Measurements from ENCODE around the gene MOCS3. TPM values are rescaled to one million over a fixed set of nuclear protein-coding genes. Genes with fewer than 3 reads are reported as not detected.

The MOCS3 gene
- total RNA-seq, 1 experiment from 2014 or later = 6.0 TPM

- H3K27ac Mint-ChIP-seq = no peak overlapping the region
- H3K4me3 Mint-ChIP-seq = peak overlapping the region; percentile 68
- TF ChIP-seq GTF2I (CRISPR knock-in tag; conservative IDR thresholded peaks at IDR 0.05) (no peak), NFATC4 (CRISPR knock-in tag; IDR thresholded peaks at IDR 0.05) (0 out of 2 replicates have a peak, but pooled peaks have one; percentile 36)
- ChIA-PET POLR2A (interaction anchor here (0.7 to 2.1 kb wide), 10 partner anchors 14 to 200 kb away, joined by 3 to 23 read pairs (median 4); partner anchors contain the start of genes BCAS4, DPM1, MOCS3 and PARD6B), CTCF (interaction anchor here (0.6 to 7.6 kb wide), 23 partner anchors 10 to 872 kb away, joined by 3 to 127 read pairs (median 4); partner anchors contain the start of genes BCAS4, DPM1, MOCS3 and SALL4)
- peaks cover 58% of the 10 kb centered on the region for H3K36me3 Mint-ChIP-seq
- no peak for DNase-seq (ENCODE audit: low spot score)
- H3K27me3 Mint-ChIP-seq (ENCODE audit: low read depth) = no peaks in the 10 kb centered on the region
- H3K9me3 Mint-ChIP-seq = no peaks in the 10 kb centered on the region
- ATAC-seq = no peak; the same call in 1 of the 2 replicates
- H3K4me1 Mint-ChIP-seq = peaks cover 45% of the 10 kb centered on the region
Measured at GRCh38 chr20:50930976-50931305, 27.7 kb upstream of the MOCS3 start.

- POLR2A ChIA-PET = interaction anchor here (0.7 to 2.1 kb wide), 10 partner anchors 14 to 200 kb away, joined by 3 to 23 read pairs (median 4); partner anchors contain the start of genes BCAS4, DPM1, MOCS3 and PARD6B
- H3K36me3 Mint-ChIP-seq = peaks cover 61% of the 10 kb centered on the region
- peak; percentile 89 for DNase-seq (ENCODE audit: low spot score)
- H3K27ac Mint-ChIP-seq = peak within 1 kb of the TSS; percentile 92
- H3K4me3 Mint-ChIP-seq = peak within 1 kb of the TSS; percentile 88
- H3K4me1 Mint-ChIP-seq = peaks cover 43% of the 10 kb centered on the region
- CTCF ChIA-PET = interaction anchor here (0.6 to 7.6 kb wide), 23 partner anchors 10 to 871 kb away, joined by 3 to 127 read pairs (median 4); partner anchors contain the start of genes BCAS4, DPM1, MOCS3 and SALL4
- no peaks in the 10 kb centered on the region for H3K9me3 Mint-ChIP-seq
- H3K27me3 Mint-ChIP-seq (ENCODE audit: low read depth) = no peaks in the 10 kb centered on the region
- ATAC-seq = peak; percentile 73
- no peak for TF ChIP-seq JAZF1 (CRISPR knock-in tag; IDR thresholded peaks at IDR 0.05)
- TF ChIP-seq ELF4 (CRISPR knock-in tag; IDR thresholded peaks at IDR 0.05; ENCODE audit: low read depth) = peak; percentile 92; the same call in 1 of the 2 replicates
- TF ChIP-seq ZNF232 (CRISPR knock-in tag; IDR thresholded peaks at IDR 0.05) = peak; percentile 96
- peak; percentile 57; the same call in 1 of the 2 replicates for TF ChIP-seq ATF3 (CRISPR knock-in tag; conservative IDR thresholded peaks at IDR 0.05)
- TF ChIP-seq CREM (CRISPR knock-in tag; IDR thresholded peaks at IDR 0.05) = peak; percentile 65; the same call in 1 of the 2 replicates
- peak; percentile 86 for TF ChIP-seq ZNF138 (CRISPR knock-in tag; conservative IDR thresholded peaks at IDR 0.05)
- peak; percentile 84 for TF ChIP-seq SP1 (CRISPR knock-in tag; conservative IDR thresholded peaks at IDR 0.05)
- TF ChIP-seq NFYB (CRISPR knock-in tag; conservative IDR thresholded peaks at IDR 0.05; ENCODE audit: low read depth) = peak; percentile 56
- peak; percentile 91 for TF ChIP-seq RELA (CRISPR knock-in tag; IDR thresholded peaks at IDR 0.05; ENCODE audit: borderline replicate concordance)
- TF ChIP-seq, protein P1, sequence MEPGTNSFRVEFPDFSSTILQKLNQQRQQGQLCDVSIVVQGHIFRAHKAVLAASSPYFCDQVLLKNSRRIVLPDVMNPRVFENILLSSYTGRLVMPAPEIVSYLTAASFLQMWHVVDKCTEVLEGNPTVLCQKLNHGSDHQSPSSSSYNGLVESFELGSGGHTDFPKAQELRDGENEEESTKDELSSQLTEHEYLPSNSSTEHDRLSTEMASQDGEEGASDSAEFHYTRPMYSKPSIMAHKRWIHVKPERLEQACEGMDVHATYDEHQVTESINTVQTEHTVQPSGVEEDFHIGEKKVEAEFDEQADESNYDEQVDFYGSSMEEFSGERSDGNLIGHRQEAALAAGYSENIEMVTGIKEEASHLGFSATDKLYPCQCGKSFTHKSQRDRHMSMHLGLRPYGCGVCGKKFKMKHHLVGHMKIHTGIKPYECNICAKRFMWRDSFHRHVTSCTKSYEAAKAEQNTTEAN (CRISPR knock-in tag; IDR thresholded peaks at IDR 0.05) = peak; percentile 94
- TF ChIP-seq, protein P2, sequence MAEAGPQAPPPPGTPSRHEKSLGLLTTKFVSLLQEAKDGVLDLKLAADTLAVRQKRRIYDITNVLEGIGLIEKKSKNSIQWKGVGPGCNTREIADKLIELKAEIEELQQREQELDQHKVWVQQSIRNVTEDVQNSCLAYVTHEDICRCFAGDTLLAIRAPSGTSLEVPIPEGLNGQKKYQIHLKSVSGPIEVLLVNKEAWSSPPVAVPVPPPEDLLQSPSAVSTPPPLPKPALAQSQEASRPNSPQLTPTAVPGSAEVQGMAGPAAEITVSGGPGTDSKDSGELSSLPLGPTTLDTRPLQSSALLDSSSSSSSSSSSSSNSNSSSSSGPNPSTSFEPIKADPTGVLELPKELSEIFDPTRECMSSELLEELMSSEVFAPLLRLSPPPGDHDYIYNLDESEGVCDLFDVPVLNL (CRISPR knock-in tag; IDR thresholded peaks at IDR 0.05; ENCODE audit: borderline replicate concordance, low read depth) = peak; percentile 93
- TF ChIP-seq HMGA2 (CRISPR knock-in tag; IDR thresholded peaks at IDR 0.05) = no peak
- no peak for TF ChIP-seq ZMAT4 (CRISPR knock-in tag; IDR thresholded peaks at IDR 0.05)
- peak; percentile 86; the same call in 1 of the 2 replicates for TF ChIP-seq TP53 (CRISPR knock-in tag; IDR thresholded peaks at IDR 0.05)
- TF ChIP-seq FOXP1 (CRISPR knock-in tag; IDR thresholded peaks at IDR 0.05; ENCODE audit: borderline replicate concordance) = peak; percentile 98
- no peak; the same call in 1 of the 2 replicates for TF ChIP-seq ATF6 (CRISPR knock-in tag; IDR thresholded peaks at IDR 0.05)
- peak; percentile 55 for TF ChIP-seq ZNF317 (CRISPR knock-in tag; IDR thresholded peaks at IDR 0.05; ENCODE audit: borderline replicate concordance, low read depth)
- TF ChIP-seq ETV6 (CRISPR knock-in tag; IDR thresholded peaks at IDR 0.05) = peak; percentile 94
- peak; percentile 55; the same call in 1 of the 2 replicates for TF ChIP-seq NFATC4 (CRISPR knock-in tag; IDR thresholded peaks at IDR 0.05)
- peak; percentile 100 for TF ChIP-seq MAX (CRISPR knock-in tag; IDR thresholded peaks at IDR 0.05)
- TF ChIP-seq ATF1 (CRISPR knock-in tag; IDR thresholded peaks at IDR 0.05) = no peak
- no peak for TF ChIP-seq GRHL2 (CRISPR knock-in tag; IDR thresholded peaks at IDR 0.05; ENCODE audit: insufficient replicate concordance, severe bottlenecking)
- TF ChIP-seq, protein P3, sequence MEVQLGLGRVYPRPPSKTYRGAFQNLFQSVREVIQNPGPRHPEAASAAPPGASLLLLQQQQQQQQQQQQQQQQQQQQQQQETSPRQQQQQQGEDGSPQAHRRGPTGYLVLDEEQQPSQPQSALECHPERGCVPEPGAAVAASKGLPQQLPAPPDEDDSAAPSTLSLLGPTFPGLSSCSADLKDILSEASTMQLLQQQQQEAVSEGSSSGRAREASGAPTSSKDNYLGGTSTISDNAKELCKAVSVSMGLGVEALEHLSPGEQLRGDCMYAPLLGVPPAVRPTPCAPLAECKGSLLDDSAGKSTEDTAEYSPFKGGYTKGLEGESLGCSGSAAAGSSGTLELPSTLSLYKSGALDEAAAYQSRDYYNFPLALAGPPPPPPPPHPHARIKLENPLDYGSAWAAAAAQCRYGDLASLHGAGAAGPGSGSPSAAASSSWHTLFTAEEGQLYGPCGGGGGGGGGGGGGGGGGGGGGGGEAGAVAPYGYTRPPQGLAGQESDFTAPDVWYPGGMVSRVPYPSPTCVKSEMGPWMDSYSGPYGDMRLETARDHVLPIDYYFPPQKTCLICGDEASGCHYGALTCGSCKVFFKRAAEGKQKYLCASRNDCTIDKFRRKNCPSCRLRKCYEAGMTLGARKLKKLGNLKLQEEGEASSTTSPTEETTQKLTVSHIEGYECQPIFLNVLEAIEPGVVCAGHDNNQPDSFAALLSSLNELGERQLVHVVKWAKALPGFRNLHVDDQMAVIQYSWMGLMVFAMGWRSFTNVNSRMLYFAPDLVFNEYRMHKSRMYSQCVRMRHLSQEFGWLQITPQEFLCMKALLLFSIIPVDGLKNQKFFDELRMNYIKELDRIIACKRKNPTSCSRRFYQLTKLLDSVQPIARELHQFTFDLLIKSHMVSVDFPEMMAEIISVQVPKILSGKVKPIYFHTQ (CRISPR knock-in tag; IDR thresholded peaks at IDR 0.05) = peak; percentile 76; the same call in 1 of the 2 replicates
Measured at GRCh38 chr20:50931306-50932015, 27.2 kb upstream of the MOCS3 start, which contains the start of gene ADNP. TSS of gene ADNP (minus strand) at chr20:50931437. CDS start at chr20:50903996, 27,441 bp downstream.

Measured in WTC11 (cell line).